Ascending aorta (tissue), 2 donors: ENCODE data around the gene PADI3. TPM values are rescaled to one million over a fixed set of nuclear protein-coding genes. Genes with fewer than 3 reads are reported as not detected.

Source experiments
- DNase-seq, 2 donors: peaks; one replicate each; pipeline ENCODE4 v3.0.0-alpha.2; 2019; ENCODE audit warnings: low spot score in 2 of 2
- H3K27ac ChIP-seq, 2 donors: fragments of 200-600 bp; sonication (generic); one replicate each; pipeline ENCODE4 v1.5.1; 2016 to 2017; ENCODE audit warnings: mild to moderate bottlenecking in 1 of 2
- H3K27me3 ChIP-seq: fragments of 200-600 bp; sonication (generic); one replicate; pipeline ENCODE4 v1.5.1; 2017
- H3K36me3 ChIP-seq, 2 donors: fragments of 200-600 bp; sonication (generic); one replicate each; pipeline ENCODE4 v1.5.1; 2016
- H3K4me1 ChIP-seq, 2 donors: fragments of 200-600 bp; sonication (generic); one replicate each; pipeline ENCODE4 v1.5.1; 2016 to 2017; ENCODE audit warnings: mild to moderate bottlenecking in 1 of 2
- H3K4me3 ChIP-seq, 2 donors: fragments of 200-600 bp; sonication (generic); one replicate each; pipeline ENCODE4 v1.5.1; 2016 to 2017; ENCODE audit warnings: mild to moderate bottlenecking in 1 of 2
- H3K9me3 ChIP-seq, 2 donors: fragments of 200-600 bp; sonication (generic); one replicate each; pipeline ENCODE4 v1.5.1; 2016
- CTCF ChIP-seq, 3 experiments: fragments of 200-600 bp in 2 of 3; fragments of 450-650 bp in 1 of 3; sonication (generic) in 2 of 3; IDR thresholded peaks; one replicate each; pipeline ENCODE4 v1.5.1; 2016 to 2019; ENCODE audit warnings: antibody characterized with exemption in 3 of 3, mild to moderate bottlenecking in 1 of 3, moderate library complexity in 1 of 3
- intact Hi-C: fragments of 100-400 bp; cut with DNase I; formaldehyde crosslinking; loops from one replicate; pipeline ENCODE4 v1.15.1; 2023
- total RNA-seq: library from RNA; depleted of rRNA; stranded (reverse); fragments of >200 nt; gene quantifications from one replicate; pipeline ENCODE4 v1.1.0, GENCODE V29; 2016

PADI3 gene
- total RNA-seq, 1 donor from 2014 or later: not detected

DNA sequence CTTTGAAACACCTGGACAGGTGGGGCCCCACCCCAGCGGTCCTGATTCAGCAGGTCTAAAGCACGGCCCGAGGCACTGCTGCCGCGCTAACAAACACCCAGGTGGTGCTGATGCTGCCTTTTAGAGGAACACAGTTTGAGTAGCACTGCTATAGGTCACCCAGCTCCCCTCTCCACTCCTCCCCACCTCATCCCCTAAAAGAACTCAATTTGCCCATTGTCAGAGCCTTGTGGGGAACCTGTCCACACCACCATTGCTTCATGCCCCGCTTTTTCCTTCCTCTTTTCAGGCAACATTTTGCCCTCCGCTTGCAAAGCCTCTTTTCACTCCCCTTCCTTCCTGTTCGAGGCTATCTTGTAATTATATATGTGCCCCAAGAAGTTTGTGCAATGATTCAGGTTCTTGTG lies 32.9 kb downstream of the PADI3 start:
- H3K4me1 ChIP-seq: no peaks in the 10 kb centered on the region
- no peak overlapping the region for H3K4me3 ChIP-seq
- no peaks in the 10 kb centered on the region for H3K27me3 ChIP-seq
- intact Hi-C loops: no loop called here
- no peak for DNase-seq
- no peaks in the 10 kb centered on the region for H3K9me3 ChIP-seq
- TF ChIP-seq CTCF (IDR thresholded peaks at IDR 0.05): no peak
- H3K27ac ChIP-seq: no peak overlapping the region
- no peaks in the 10 kb centered on the region for H3K36me3 ChIP-seq

DNA sequence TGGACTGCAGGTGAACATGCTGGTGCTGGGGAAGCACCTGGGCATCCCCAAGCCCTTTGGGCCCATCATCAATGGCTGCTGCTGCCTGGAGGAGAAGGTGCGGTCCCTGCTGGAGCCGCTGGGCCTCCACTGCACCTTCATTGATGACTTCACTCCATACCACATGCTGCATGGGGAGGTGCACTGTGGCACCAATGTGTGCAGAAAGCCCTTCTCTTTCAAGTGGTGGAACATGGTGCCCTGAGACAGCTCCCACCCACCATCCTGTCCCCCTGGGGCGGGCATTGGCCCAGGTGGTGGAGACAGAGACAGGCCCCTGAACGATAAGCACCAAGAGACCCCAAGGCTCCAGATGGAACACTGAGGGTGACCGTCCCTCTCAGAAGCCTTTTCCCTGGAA lies 33.9 kb downstream of the PADI3 start:
- H3K27ac ChIP-seq: no peak overlapping the region
- H3K36me3 ChIP-seq: no peaks in the 10 kb centered on the region
- TF ChIP-seq CTCF (IDR thresholded peaks at IDR 0.05): no peak
- DNase-seq: no peak
- no peaks in the 10 kb centered on the region for H3K9me3 ChIP-seq
- intact Hi-C loops: no loop called here
- no peak overlapping the region for H3K4me3 ChIP-seq
- H3K4me1 ChIP-seq: no peaks in the 10 kb centered on the region
- no peaks in the 10 kb centered on the region for H3K27me3 ChIP-seq

DNA sequence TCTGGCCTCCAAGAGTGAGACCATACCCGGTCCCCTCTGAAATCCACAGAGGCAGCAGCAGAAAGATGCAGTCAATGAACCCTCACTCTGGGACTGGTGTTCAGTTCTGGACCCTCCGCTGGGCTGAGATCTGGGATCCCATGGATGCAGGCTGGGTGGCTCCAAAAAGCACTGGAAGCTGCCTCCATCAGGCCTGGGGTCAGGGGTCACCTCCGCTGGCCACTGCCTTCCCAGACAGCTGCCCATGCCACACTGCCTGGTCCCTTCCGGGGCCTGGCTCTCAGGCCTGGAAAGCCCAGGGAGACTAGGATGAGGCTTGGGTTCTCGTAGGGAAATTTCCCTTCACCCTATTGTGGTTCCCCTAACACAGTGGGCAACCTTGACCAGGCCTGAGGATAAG lies 37.7 kb downstream of the PADI3 start:
- no peaks in the 10 kb centered on the region for H3K4me1 ChIP-seq
- H3K4me3 ChIP-seq: no peak overlapping the region
- DNase-seq: no peak
- no peaks in the 10 kb centered on the region for H3K27me3 ChIP-seq
- TF ChIP-seq CTCF (IDR thresholded peaks at IDR 0.05): no peak
- no peaks in the 10 kb centered on the region for H3K9me3 ChIP-seq
- H3K36me3 ChIP-seq: no peaks in the 10 kb centered on the region
- intact Hi-C loops: no loop called here
- no peak overlapping the region for H3K27ac ChIP-seq

DNA sequence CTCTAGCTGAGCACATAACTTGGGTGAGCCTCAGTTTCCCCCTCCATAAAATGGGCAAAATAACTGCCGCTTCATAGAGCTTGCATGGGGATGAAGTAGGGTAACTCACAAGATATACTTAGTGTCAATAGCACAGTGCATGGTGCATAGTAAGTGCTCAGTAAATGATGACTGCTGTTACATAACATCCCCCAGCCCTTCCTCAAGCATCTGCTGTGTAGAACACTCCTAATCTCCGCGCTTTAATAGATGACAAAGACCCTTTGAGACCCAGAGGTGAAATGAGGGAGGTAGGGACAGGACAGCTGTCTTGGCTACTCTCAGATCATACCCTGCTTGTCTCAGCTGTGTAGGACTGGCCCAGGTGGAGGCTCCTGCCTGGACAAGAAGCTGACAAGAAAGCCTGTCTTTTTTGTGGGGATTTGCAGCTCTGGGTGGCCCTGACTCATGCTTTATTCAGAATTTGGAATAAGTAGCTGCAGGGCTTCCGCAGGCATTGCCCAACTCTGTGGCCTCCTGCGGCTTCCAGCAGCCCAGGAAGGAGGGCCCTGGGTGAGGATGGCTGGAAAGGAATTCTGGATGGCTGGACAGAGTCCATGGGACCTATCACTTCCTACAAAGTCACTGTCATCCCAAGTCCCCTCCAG lies 38.4 kb downstream of the PADI3 start:
- H3K4me3 ChIP-seq: no peak overlapping the region
- no peak overlapping the region for H3K27ac ChIP-seq
- no peak for DNase-seq
- no peak for TF ChIP-seq CTCF (IDR thresholded peaks at IDR 0.05)
- no peaks in the 10 kb centered on the region for H3K36me3 ChIP-seq
- intact Hi-C loops: no loop called here
- no peaks in the 10 kb centered on the region for H3K27me3 ChIP-seq
- H3K9me3 ChIP-seq: no peaks in the 10 kb centered on the region
- H3K4me1 ChIP-seq: no peaks in the 10 kb centered on the region

- Histone ChIP-seq H3K36me3 (no peaks in the 10 kb centered on the region), H3K4me3 (no peak overlapping the region), H3K9me3 (no peaks in the 10 kb centered on the region), H3K27ac (no peak overlapping the region), H3K27me3 (no peaks in the 10 kb centered on the region), H3K4me1 (no peaks in the 10 kb centered on the region)
- no peak for TF ChIP-seq CTCF (IDR thresholded peaks at IDR 0.05)
- DNase-seq: no peak
- intact Hi-C loops: no loop called here
Measured at GRCh38 chr1:17289721-17290120, 40.8 kb downstream of the PADI3 start.

DNA sequence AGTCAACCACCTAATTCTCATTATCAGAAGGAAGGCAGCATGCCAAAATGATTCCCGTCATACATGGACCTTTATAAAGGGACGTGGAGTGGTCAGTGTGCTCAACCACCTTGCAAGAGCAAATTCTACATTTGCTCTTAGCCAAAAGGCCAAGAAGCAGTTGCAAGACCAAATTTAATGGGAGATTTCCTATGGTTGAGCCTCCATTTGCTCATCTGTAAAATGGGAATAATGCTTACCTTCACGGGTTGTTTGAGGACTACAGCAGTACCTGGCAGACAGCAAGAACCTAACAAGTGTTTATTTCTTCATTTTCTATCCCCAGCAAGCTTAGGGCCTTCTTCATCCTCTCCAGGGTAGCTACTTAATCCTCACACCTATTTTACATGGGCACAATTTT lies 41.7 kb downstream of the PADI3 start:
- H3K27me3 ChIP-seq: no peaks in the 10 kb centered on the region
- no peak for TF ChIP-seq CTCF (IDR thresholded peaks at IDR 0.05)
- no peak overlapping the region for H3K4me3 ChIP-seq
- no peaks in the 10 kb centered on the region for H3K36me3 ChIP-seq
- intact Hi-C loops: no loop called here
- no peak for DNase-seq
- no peak overlapping the region for H3K27ac ChIP-seq
- H3K4me1 ChIP-seq: no peaks in the 10 kb centered on the region
- H3K9me3 ChIP-seq: no peaks in the 10 kb centered on the region
